Measurements from ENCODE around the gene RC3H2. TPM values are rescaled to one million over a fixed set of nuclear protein-coding genes. Genes with fewer than 3 reads are reported as not detected.

RC3H2 gene
- total and polyA plus RNA-seq, 2 of the 13 experiments (the other 11 are each of a cell fraction or from before 2014, with no cell fraction given) = 21.0 to 36.4 TPM

- TF ChIP-seq, protein P1, sequence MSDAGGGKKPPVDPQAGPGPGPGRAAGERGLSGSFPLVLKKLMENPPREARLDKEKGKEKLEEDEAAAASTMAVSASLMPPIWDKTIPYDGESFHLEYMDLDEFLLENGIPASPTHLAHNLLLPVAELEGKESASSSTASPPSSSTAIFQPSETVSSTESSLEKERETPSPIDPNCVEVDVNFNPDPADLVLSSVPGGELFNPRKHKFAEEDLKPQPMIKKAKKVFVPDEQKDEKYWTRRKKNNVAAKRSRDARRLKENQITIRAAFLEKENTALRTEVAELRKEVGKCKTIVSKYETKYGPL (CRISPR knock-in tag; IDR thresholded peaks at IDR 0.05) = peak; percentile 44; the same call in 1 of the 2 replicates
- no peak; the same call in 1 of the 2 replicates for TF ChIP-seq ZNF878 (CRISPR knock-in tag; IDR thresholded peaks at IDR 0.05)
- TF ChIP-seq ZNF672 (CRISPR knock-in tag; IDR thresholded peaks at IDR 0.05) = no peak
- no peak for TF ChIP-seq PRDM15 (CRISPR knock-in tag; IDR thresholded peaks at IDR 0.05)
- no peak for TF ChIP-seq ZNF101 (CRISPR knock-in tag; IDR thresholded peaks at IDR 0.05; ENCODE audit: borderline replicate concordance, low read depth)
- peak; percentile 98; the same call in 1 of the 2 replicates for TF ChIP-seq ZNF207 (IDR thresholded peaks at IDR 0.05; ENCODE audit: borderline replicate concordance)
- TF ChIP-seq ZNF567 (CRISPR knock-in tag; IDR thresholded peaks at IDR 0.05; ENCODE audit: borderline replicate concordance) = no peak
- TF ChIP-seq RFX3 (CRISPR knock-in tag; IDR thresholded peaks at IDR 0.05) = no peak
- peak; percentile 91 for TF ChIP-seq HDAC2 (CRISPR knock-in tag; IDR thresholded peaks at IDR 0.05)
- no peak; the same call in 1 of the 2 replicates for TF ChIP-seq MAZ (IDR thresholded peaks at IDR 0.05; ENCODE audit: borderline replicate concordance, low read depth, low read length)
- peak; percentile 95 for TF ChIP-seq MAZ (CRISPR knock-in tag; IDR thresholded peaks at IDR 0.05; ENCODE audit: low read depth)
- TF ChIP-seq XRCC5 (optimal IDR thresholded peaks at IDR 0.05; ENCODE audit: low read length) = no peak
- TF ChIP-seq CHD2 (IDR thresholded peaks at IDR 0.05; ENCODE audit: low read depth, low read length) = peak; percentile 97
- no peak for TF ChIP-seq ZNF704 (CRISPR knock-in tag; IDR thresholded peaks at IDR 0.05; ENCODE audit: borderline replicate concordance)
- TF ChIP-seq SP1 (IDR thresholded peaks at IDR 0.05) = peak; percentile 85
- peak; percentile 48 for TF ChIP-seq SP1 (CRISPR knock-in tag; IDR thresholded peaks at IDR 0.05)
- 0 out of 2 replicates have a peak, but pooled peaks have one; percentile 63 for TF ChIP-seq ZC3H13 (CRISPR knock-in tag; IDR thresholded peaks at IDR 0.05)
- no peak for TF ChIP-seq ZFP41 (CRISPR knock-in tag; IDR thresholded peaks at IDR 0.05; ENCODE audit: borderline replicate concordance)
- no peak for TF ChIP-seq ZNF383 (CRISPR knock-in tag; IDR thresholded peaks at IDR 0.05; ENCODE audit: borderline replicate concordance)
- no peak for TF ChIP-seq EEA1 (CRISPR knock-in tag; IDR thresholded peaks at IDR 0.05; ENCODE audit: borderline replicate concordance)
Measured at GRCh38 chr9:122904823-122905710, at the start of gene RC3H2 (continued).
